HepG2 (cell line): Measurements from ENCODE around the gene AJUBA.

Experiments
- JUND ChIP-seq: sonication (generic); formaldehyde crosslinking; IDR thresholded peaks from 2 replicates; pipeline ENCODE4 v1.8.0; 2022; ENCODE audit warnings: mild to moderate bottlenecking, missing genetic modification reagents
- KLF15 ChIP-seq: sonication (generic); formaldehyde crosslinking; IDR thresholded peaks from 2 replicates; pipeline ENCODE4 v1.8.1; 2023; ENCODE audit warnings: borderline replicate concordance, mild to moderate bottlenecking, inconsistent platforms, missing genetic modification reagents, mixed read lengths
- KLF6 ChIP-seq: IDR thresholded peaks from 2 replicates; pipeline ENCODE4 v1.8.0; 2016; ENCODE audit warnings: missing biosample characterization, missing genetic modification reagents
- PCBP2 ChIP-seq: fragments of 200-400 bp; formaldehyde crosslinking; optimal IDR thresholded peaks from 2 replicates; pipeline ENCODE3; 2018; ENCODE audit warnings: low read length, low read depth; ENCODE audit not compliant: poor library complexity, severe bottlenecking
- PHF21A ChIP-seq: sonication (generic); formaldehyde crosslinking; IDR thresholded peaks from 2 replicates; pipeline ENCODE4 v1.5.0; 2020; ENCODE audit warnings: mild to moderate bottlenecking, missing genetic modification reagents
- RARG ChIP-seq: sonication (generic); formaldehyde crosslinking; IDR thresholded peaks from 2 replicates; pipeline ENCODE4 v1.4.0; 2020; ENCODE audit warnings: low read depth, mild to moderate bottlenecking, missing genetic modification reagents
- ZBTB38 ChIP-seq: sonication (generic); formaldehyde crosslinking; IDR thresholded peaks from 2 replicates; pipeline ENCODE4 v1.5.1; 2020; ENCODE audit warnings: mild to moderate bottlenecking, missing genetic modification reagents
- ZNF224 ChIP-seq: sonication (generic); formaldehyde crosslinking; IDR thresholded peaks from 2 replicates; pipeline ENCODE4 v1.5.0; 2020; ENCODE audit warnings: mild to moderate bottlenecking, missing genetic modification reagents
- TF ChIP-seq, protein P1 (sequence below), 2 experiments: sonication (generic) in 1 of 2; formaldehyde crosslinking in 1 of 2; IDR thresholded peaks; 2 replicates each; pipeline versions ENCODE4 v1.5.1 to v1.6.1; 2011 to 2020; ENCODE audit warnings: borderline replicate concordance in 1 of 2, low read depth in 1 of 2, low read length in 1 of 2, mild to moderate bottlenecking in 1 of 2, missing genetic modification reagents in 1 of 2, moderate library complexity in 1 of 2
- TF ChIP-seq, protein P2 (sequence below): sonication (generic); formaldehyde crosslinking; IDR thresholded peaks from 2 replicates; pipeline ENCODE4 v1.4.0; 2020; ENCODE audit warnings: missing genetic modification reagents, mild to moderate bottlenecking, borderline replicate concordance
- TF ChIP-seq, protein P3 (sequence below), 2 experiments: fragments of 450-650 bp in 1 of 2; sonication (generic) in 1 of 2; formaldehyde crosslinking; IDR thresholded peaks; 2 replicates each; pipeline versions ENCODE4 v1.5.0 to v1.8.0; 2020 to 2022; ENCODE audit warnings: mild to moderate bottlenecking in 1 of 2, missing genetic modification reagents in 1 of 2
- TF ChIP-seq, protein P4 (sequence below): sonication (generic); formaldehyde crosslinking; IDR thresholded peaks from 2 replicates; pipeline ENCODE4 v1.4.0; 2020; ENCODE audit warnings: missing genetic modification reagents

DNA sequence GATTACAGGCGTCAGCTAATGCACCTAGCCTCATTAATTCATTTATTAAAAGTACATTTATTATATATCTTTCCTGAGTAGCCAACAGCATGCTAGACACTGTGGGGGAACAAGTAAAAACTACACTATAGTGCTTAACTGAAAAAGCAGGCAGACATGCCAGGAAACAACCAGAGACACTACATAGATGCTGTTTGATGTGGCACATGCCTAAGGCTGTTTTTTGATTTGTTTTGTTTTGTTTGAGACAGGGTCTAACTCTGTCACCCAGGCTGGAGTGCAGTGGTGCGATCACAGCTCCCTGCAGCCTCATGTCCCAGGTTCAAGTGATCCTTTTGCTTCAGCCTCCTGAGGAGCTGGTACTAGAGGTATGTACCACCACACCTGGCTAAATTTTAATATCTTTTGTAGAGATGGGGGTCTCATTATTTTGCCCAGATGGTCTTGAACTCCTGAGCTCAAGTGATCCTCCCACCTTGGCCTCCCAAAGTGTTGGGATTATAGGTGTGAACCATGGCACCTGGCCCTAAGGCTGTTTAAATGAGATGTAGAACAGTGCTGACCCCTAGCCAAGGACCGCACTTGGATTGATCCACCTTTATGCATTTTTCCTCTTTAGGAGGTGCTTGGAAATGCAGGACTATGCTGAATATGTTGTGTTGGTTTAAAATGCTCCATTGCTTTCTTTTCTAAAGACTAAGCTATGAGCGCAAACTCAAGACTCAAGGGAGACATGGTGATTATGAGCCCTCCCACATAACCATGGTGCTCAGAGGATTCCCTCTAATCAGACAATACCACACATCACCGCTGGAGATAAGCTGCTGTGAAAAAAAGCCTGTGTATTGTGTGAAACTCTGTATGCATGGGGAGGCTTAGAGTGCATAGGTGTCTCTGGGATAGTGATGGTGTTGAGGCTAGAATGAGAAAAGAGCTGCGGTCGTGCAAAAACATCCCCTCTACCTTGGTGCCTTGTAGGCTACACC, 38.1 kb upstream of the AJUBA start:
- TF ChIP-seq PHF21A (CRISPR knock-in tag) (no peak), JUND (no peak), KLF6 (CRISPR knock-in tag) (no peak), RARG (no peak), KLF15 (CRISPR knock-in tag) (no peak), PCBP2 (no peak), ZBTB38 (no peak), ZNF224 (CRISPR knock-in tag) (no peak)
- TF ChIP-seq, protein P1, sequence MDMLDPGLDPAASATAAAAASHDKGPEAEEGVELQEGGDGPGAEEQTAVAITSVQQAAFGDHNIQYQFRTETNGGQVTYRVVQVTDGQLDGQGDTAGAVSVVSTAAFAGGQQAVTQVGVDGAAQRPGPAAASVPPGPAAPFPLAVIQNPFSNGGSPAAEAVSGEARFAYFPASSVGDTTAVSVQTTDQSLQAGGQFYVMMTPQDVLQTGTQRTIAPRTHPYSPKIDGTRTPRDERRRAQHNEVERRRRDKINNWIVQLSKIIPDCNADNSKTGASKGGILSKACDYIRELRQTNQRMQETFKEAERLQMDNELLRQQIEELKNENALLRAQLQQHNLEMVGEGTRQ (IDR thresholded peaks at IDR 0.05; ENCODE audit: low read depth, low read length), result no peak
- TF ChIP-seq, protein P1 (CRISPR knock-in tag; IDR thresholded peaks at IDR 0.05; ENCODE audit: borderline replicate concordance), result no peak
- TF ChIP-seq, protein P2, sequence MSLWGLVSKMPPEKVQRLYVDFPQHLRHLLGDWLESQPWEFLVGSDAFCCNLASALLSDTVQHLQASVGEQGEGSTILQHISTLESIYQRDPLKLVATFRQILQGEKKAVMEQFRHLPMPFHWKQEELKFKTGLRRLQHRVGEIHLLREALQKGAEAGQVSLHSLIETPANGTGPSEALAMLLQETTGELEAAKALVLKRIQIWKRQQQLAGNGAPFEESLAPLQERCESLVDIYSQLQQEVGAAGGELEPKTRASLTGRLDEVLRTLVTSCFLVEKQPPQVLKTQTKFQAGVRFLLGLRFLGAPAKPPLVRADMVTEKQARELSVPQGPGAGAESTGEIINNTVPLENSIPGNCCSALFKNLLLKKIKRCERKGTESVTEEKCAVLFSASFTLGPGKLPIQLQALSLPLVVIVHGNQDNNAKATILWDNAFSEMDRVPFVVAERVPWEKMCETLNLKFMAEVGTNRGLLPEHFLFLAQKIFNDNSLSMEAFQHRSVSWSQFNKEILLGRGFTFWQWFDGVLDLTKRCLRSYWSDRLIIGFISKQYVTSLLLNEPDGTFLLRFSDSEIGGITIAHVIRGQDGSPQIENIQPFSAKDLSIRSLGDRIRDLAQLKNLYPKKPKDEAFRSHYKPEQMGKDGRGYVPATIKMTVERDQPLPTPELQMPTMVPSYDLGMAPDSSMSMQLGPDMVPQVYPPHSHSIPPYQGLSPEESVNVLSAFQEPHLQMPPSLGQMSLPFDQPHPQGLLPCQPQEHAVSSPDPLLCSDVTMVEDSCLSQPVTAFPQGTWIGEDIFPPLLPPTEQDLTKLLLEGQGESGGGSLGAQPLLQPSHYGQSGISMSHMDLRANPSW (CRISPR knock-in tag), result no peak
- TF ChIP-seq, protein P3, sequence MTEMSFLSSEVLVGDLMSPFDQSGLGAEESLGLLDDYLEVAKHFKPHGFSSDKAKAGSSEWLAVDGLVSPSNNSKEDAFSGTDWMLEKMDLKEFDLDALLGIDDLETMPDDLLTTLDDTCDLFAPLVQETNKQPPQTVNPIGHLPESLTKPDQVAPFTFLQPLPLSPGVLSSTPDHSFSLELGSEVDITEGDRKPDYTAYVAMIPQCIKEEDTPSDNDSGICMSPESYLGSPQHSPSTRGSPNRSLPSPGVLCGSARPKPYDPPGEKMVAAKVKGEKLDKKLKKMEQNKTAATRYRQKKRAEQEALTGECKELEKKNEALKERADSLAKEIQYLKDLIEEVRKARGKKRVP (CRISPR knock-in tag; IDR thresholded peaks at IDR 0.05), result no peak
- TF ChIP-seq, protein P4, sequence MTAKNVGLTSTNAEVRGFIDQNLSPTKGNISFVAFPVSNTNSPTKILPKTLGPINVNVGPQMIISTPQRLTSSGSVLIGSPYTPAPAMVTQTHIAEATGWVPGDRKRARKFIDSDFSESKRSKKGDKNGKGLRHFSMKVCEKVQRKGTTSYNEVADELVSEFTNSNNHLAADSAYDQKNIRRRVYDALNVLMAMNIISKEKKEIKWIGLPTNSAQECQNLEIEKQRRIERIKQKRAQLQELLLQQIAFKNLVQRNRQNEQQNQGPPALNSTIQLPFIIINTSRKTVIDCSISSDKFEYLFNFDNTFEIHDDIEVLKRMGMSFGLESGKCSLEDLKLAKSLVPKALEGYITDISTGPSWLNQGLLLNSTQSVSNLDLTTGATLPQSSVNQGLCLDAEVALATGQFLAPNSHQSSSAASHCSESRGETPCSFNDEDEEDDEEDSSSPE (CRISPR knock-in tag), result no peak
